ENCODE results near the gene SENP1.

Gene SENP1

GRCh38 chr12:48005001-48005749 is 100.7 kb downstream of the SENP1 start:
- peaks cover 35 to 77% (median 49%) of the 10 kb centered on the region in 5 donors for H3K27me3 ChIP-seq (ENCODE audit: control insufficient read depth in 5 of 5, insufficient read depth in 4 of 5, low read length in 5 of 5)

GRCh38 chr12:48004053-48004941 is 101.6 kb downstream of the SENP1 start, which contains the start of gene COL2A1:
COL2A1 (minus strand) TSS chr12:48004476; CDS start chr12:48004321, 155 bp downstream.
- Histone ChIP-seq H3K9me3 (ENCODE audit: control insufficient read depth in 5 of 5, low read length in 5 of 5) (no peaks in the 10 kb centered on the region), H3K9ac (ENCODE audit: low read length in 5 of 5) (no peak within 1 kb of the TSS), H3K27me3 (ENCODE audit: control insufficient read depth in 5 of 5, insufficient read depth in 4 of 5, low read length in 5 of 5) (peaks cover 32 to 70% (median 52%) of the 10 kb centered on the region in 5 donors), H3K27ac (ENCODE audit: low read depth, low read length) (no peak within 1 kb of the TSS), H3K4me3 (ENCODE audit: low read depth in 1 of 5, low read length in 5 of 5) (peak within 1 kb of the TSS; percentile 8 to 58 (median 26)), H3K4me1 (ENCODE audit: control insufficient read depth in 5 of 5, insufficient read depth in 5 of 5, low read length in 5 of 5) (peaks cover 7 to 46% (median 41%) of the 10 kb centered on the region in 5 donors), H3K36me3 (ENCODE audit: control insufficient read depth in 5 of 5, insufficient read depth in 5 of 5, low read length in 5 of 5) (no peaks in the 10 kb centered on the region)

More at GRCh38 chr12:48005001-48005749, 100.7 kb downstream of the SENP1 start:
- Histone ChIP-seq H3K4me3 (ENCODE audit: low read depth in 1 of 5, low read length in 5 of 5) (peak overlapping the region in 1 of 5 donors; percentile 58), H3K9me3 (ENCODE audit: control insufficient read depth in 5 of 5, low read length in 5 of 5) (no peaks in the 10 kb centered on the region), H3K36me3 (ENCODE audit: control insufficient read depth in 5 of 5, insufficient read depth in 5 of 5, low read length in 5 of 5) (no peaks in the 10 kb centered on the region), H3K4me1 (ENCODE audit: control insufficient read depth in 5 of 5, insufficient read depth in 5 of 5, low read length in 5 of 5) (peaks cover 7 to 46% (median 41%) of the 10 kb centered on the region in 5 donors), H3K9ac (ENCODE audit: low read length in 5 of 5) (no peak overlapping the region), H3K27ac (ENCODE audit: low read depth, low read length) (no peak overlapping the region)

GRCh38 chr12:48003226-48004052 is 102.4 kb downstream of the SENP1 start:
- H3K27me3 ChIP-seq (ENCODE audit: control insufficient read depth in 5 of 5, insufficient read depth in 4 of 5, low read length in 5 of 5) = peaks cover 32 to 71% (median 60%) of the 10 kb centered on the region in 5 donors
- H3K4me3 ChIP-seq (ENCODE audit: low read depth in 1 of 5, low read length in 5 of 5) = peak overlapping the region; percentile 8 to 75 (median 26)
- H3K4me1 ChIP-seq (ENCODE audit: control insufficient read depth in 5 of 5, insufficient read depth in 5 of 5, low read length in 5 of 5) = peaks cover 7 to 46% (median 41%) of the 10 kb centered on the region in 5 donors
- H3K9ac ChIP-seq (ENCODE audit: low read length in 5 of 5) = no peak overlapping the region
- no peaks in the 10 kb centered on the region for H3K9me3 ChIP-seq (ENCODE audit: control insufficient read depth in 5 of 5, low read length in 5 of 5)
- H3K36me3 ChIP-seq (ENCODE audit: control insufficient read depth in 5 of 5, insufficient read depth in 5 of 5, low read length in 5 of 5) = no peaks in the 10 kb centered on the region
- H3K27ac ChIP-seq (ENCODE audit: low read depth, low read length) = no peak overlapping the region

- H3K27me3 ChIP-seq (ENCODE audit: control insufficient read depth in 5 of 5, insufficient read depth in 4 of 5, low read length in 5 of 5) = peaks cover 32 to 73% (median 58%) of the 10 kb centered on the region in 5 donors
These were observed 103.1 kb downstream of the SENP1 start for GRCh38 chr12:48002773-48003218.

GRCh38 chr12:48002414-48002730 is 103.5 kb downstream of the SENP1 start:
- peak overlapping the region; percentile 56 to 75 (median 67) for H3K4me3 ChIP-seq (ENCODE audit: low read depth in 1 of 5, low read length in 5 of 5)
- H3K9ac ChIP-seq (ENCODE audit: low read length in 5 of 5) = no peak overlapping the region
- H3K4me1 ChIP-seq (ENCODE audit: control insufficient read depth in 5 of 5, insufficient read depth in 5 of 5, low read length in 5 of 5) = peaks cover 7 to 46% (median 41%) of the 10 kb centered on the region in 5 donors
- H3K27me3 ChIP-seq (ENCODE audit: control insufficient read depth in 5 of 5, insufficient read depth in 4 of 5, low read length in 5 of 5) = peaks cover 32 to 74% (median 58%) of the 10 kb centered on the region in 5 donors
- no peak overlapping the region for H3K27ac ChIP-seq (ENCODE audit: low read depth, low read length)
- no peaks in the 10 kb centered on the region for H3K9me3 ChIP-seq (ENCODE audit: control insufficient read depth in 5 of 5, low read length in 5 of 5)
- H3K36me3 ChIP-seq (ENCODE audit: control insufficient read depth in 5 of 5, insufficient read depth in 5 of 5, low read length in 5 of 5) = no peaks in the 10 kb centered on the region

More at GRCh38 chr12:48002773-48003218, 103.1 kb downstream of the SENP1 start:
- Histone ChIP-seq H3K36me3 (ENCODE audit: control insufficient read depth in 5 of 5, insufficient read depth in 5 of 5, low read length in 5 of 5) (no peaks in the 10 kb centered on the region), H3K27ac (ENCODE audit: low read depth, low read length) (no peak overlapping the region), H3K4me1 (ENCODE audit: control insufficient read depth in 5 of 5, insufficient read depth in 5 of 5, low read length in 5 of 5) (peaks cover 7 to 46% (median 41%) of the 10 kb centered on the region in 5 donors), H3K4me3 (ENCODE audit: low read depth in 1 of 5, low read length in 5 of 5) (peak overlapping the region; percentile 56 to 75 (median 67)), H3K9me3 (ENCODE audit: control insufficient read depth in 5 of 5, low read length in 5 of 5) (no peaks in the 10 kb centered on the region), H3K9ac (ENCODE audit: low read length in 5 of 5) (no peak overlapping the region)

GRCh38 chr12:48001505-48002413 is 104.1 kb downstream of the SENP1 start:
- no peaks in the 10 kb centered on the region for H3K36me3 ChIP-seq (ENCODE audit: control insufficient read depth in 5 of 5, insufficient read depth in 5 of 5, low read length in 5 of 5)
- no peak overlapping the region for H3K27ac ChIP-seq (ENCODE audit: low read depth, low read length)
- H3K27me3 ChIP-seq (ENCODE audit: control insufficient read depth in 5 of 5, insufficient read depth in 4 of 5, low read length in 5 of 5) = peaks cover 32 to 74% (median 53%) of the 10 kb centered on the region in 5 donors
- H3K4me3 ChIP-seq (ENCODE audit: low read depth in 1 of 5, low read length in 5 of 5) = peak overlapping the region; percentile 62 to 78 (median 68)
- peak overlapping the region in 3 of 5 donors; percentile 39 to 56 (median 53) for H3K9ac ChIP-seq (ENCODE audit: low read length in 5 of 5)
- no peaks in the 10 kb centered on the region for H3K9me3 ChIP-seq (ENCODE audit: control insufficient read depth in 5 of 5, low read length in 5 of 5)
- H3K4me1 ChIP-seq (ENCODE audit: control insufficient read depth in 5 of 5, insufficient read depth in 5 of 5, low read length in 5 of 5) = peaks cover 7 to 46% (median 41%) of the 10 kb centered on the region in 5 donors

- Histone ChIP-seq H3K9ac (ENCODE audit: low read length in 5 of 5) (peak overlapping the region in 3 of 5 donors; percentile 39 to 56 (median 53)), H3K4me1 (ENCODE audit: control insufficient read depth in 5 of 5, insufficient read depth in 5 of 5, low read length in 5 of 5) (peaks cover 7 to 50% (median 45%) of the 10 kb centered on the region in 5 donors), H3K9me3 (ENCODE audit: control insufficient read depth in 5 of 5, low read length in 5 of 5) (no peaks in the 10 kb centered on the region), H3K36me3 (ENCODE audit: control insufficient read depth in 5 of 5, insufficient read depth in 5 of 5, low read length in 5 of 5) (no peaks in the 10 kb centered on the region), H3K27me3 (ENCODE audit: control insufficient read depth in 5 of 5, insufficient read depth in 4 of 5, low read length in 5 of 5) (peaks cover 32 to 72% (median 53%) of the 10 kb centered on the region in 5 donors), H3K27ac (ENCODE audit: low read depth, low read length) (no peak overlapping the region), H3K4me3 (ENCODE audit: low read depth in 1 of 5, low read length in 5 of 5) (peak overlapping the region; percentile 62 to 78 (median 68))
These were observed 104.9 kb downstream of the SENP1 start for GRCh38 chr12:48000878-48001504.

- H3K4me3 ChIP-seq (ENCODE audit: low read depth in 1 of 5, low read length in 5 of 5) = no peak overlapping the region
- H3K9ac ChIP-seq (ENCODE audit: low read length in 5 of 5) = no peak overlapping the region
- H3K9me3 ChIP-seq (ENCODE audit: control insufficient read depth in 5 of 5, low read length in 5 of 5) = no peaks in the 10 kb centered on the region
- H3K27me3 ChIP-seq (ENCODE audit: control insufficient read depth in 5 of 5, insufficient read depth in 4 of 5, low read length in 5 of 5) = peaks cover 23 to 60% (median 41%) of the 10 kb centered on the region in 5 donors
- no peak overlapping the region for H3K27ac ChIP-seq (ENCODE audit: low read depth, low read length)
- H3K36me3 ChIP-seq (ENCODE audit: control insufficient read depth in 5 of 5, insufficient read depth in 5 of 5, low read length in 5 of 5) = no peaks in the 10 kb centered on the region
- H3K4me1 ChIP-seq (ENCODE audit: control insufficient read depth in 5 of 5, insufficient read depth in 5 of 5, low read length in 5 of 5) = peaks cover 7 to 50% (median 46%) of the 10 kb centered on the region in 5 donors
These were observed 106.1 kb downstream of the SENP1 start for GRCh38 chr12:47999816-48000215.

Data from subcutaneous abdominal adipose tissue (tissue), 5 donors.